Adrenal gland (tissue), 12 donors: ENCODE results near the gene EPSTI1. TPM values are rescaled to one million over a fixed set of nuclear protein-coding genes. Genes with fewer than 3 reads are reported as not detected.

Experiments used
- DNase-seq, 7 donors: peaks; one replicate each; pipeline ENCODE4 v3.0.0-alpha.2; 2019 to 2020
- H3K27ac ChIP-seq, 5 donors: fragments of 200-600 bp; sonication (generic) in 4 of 5; 1 replicate in 3 of 5; 2 replicates in 2 of 5; pipeline versions ENCODE4 v1.5.1 to v1.8.0; 2016 to 2020; ENCODE audit warnings: mild to moderate bottlenecking in 1 of 5
- H3K27me3 ChIP-seq: fragments of 200-600 bp; 2 replicates; pipeline ENCODE4 v1.8.0; 2021
- H3K36me3 ChIP-seq, 2 donors: fragments of 200-600 bp; replicated peaks in 1 of 2; 1 replicate in 1 of 2; 2 replicates in 1 of 2; pipeline versions ENCODE4 v1.5.1 to v1.8.0; 2018 to 2022
- H3K4me1 ChIP-seq, 2 donors: fragments of 200-600 bp; replicated peaks in 1 of 2; 1 replicate in 1 of 2; 2 replicates in 1 of 2; pipeline versions ENCODE4 v1.5.1 to v1.8.0; 2018 to 2021
- H3K4me3 ChIP-seq, 4 donors: fragments of 200-600 bp; sonication (generic) in 3 of 4; one replicate each; pipeline ENCODE4 v1.5.1; 2016 to 2018
- H3K9me3 ChIP-seq, 3 donors: fragments of 200-600 bp; sonication (generic) in 1 of 3; replicated peaks in 1 of 3; 1 replicate in 2 of 3; 2 replicates in 1 of 3; pipeline versions ENCODE4 v1.5.1 to v1.8.0; 2016 to 2021
- POLR2A ChIP-seq, 2 donors: fragments of 450-650 bp; IDR thresholded peaks; one replicate each; pipeline ENCODE4 v1.6.1; 2017; ENCODE audit warnings: antibody characterized with exemption in 2 of 2, mild to moderate bottlenecking in 2 of 2, moderate library complexity in 1 of 2
- WGBS, 4 donors: extraction: QIAGEN DNeasy Blood & Tissue Kit in 2 of 4; methylation state at CpG; one replicate each; pipeline versions ENCODE4 v1.1.5 to v1.1.7; 2013 to 2017; 5-methylcytosine and 5-hydroxymethylcytosine counted together
- intact Hi-C, 2 donors: fragments of 100-400 bp; cut with DNase I; formaldehyde crosslinking; loops; one replicate each; pipeline versions ENCODE4 v1.14.1 to v1.15.0; 2022 to 2023
- polyA plus RNA-seq, 3 donors: library from polyadenylated mRNA; stranded (reverse); fragments of 200-250 nt in 2 of 3; fragments of 350-450 nt in 1 of 3; fragmentation: Illumina TruSeq in 1 of 3; extraction: RNeasy Lipid Tissue Mini Kit (QIAGEN cat#74804) in 1 of 3; gene quantifications; one replicate each; pipeline ENCODE4 v1.2.3, GENCODE V29; 2013 to 2014
- total RNA-seq, 9 donors: library from RNA; depleted of rRNA in 4 of 9; stranded (reverse); fragments of >200 nt in 4 of 9; fragments of 120-200 nt in 1 of 9; fragmentation: NEBNext Ultra II Directional in 1 of 9; extraction: Animal tissue kit (Norgen Biotek cat#: 25700) in 1 of 9; gene quantifications; one replicate each; pipeline versions ENCODE4 v1.1.0 to v1.2.4, GENCODE V29; 2013 to 2023
- TF ChIP-seq, protein P1 (sequence below), 6 experiments: fragments of 450-650 bp in 4 of 6; fragments of 200-600 bp in 2 of 6; sonication (generic) in 1 of 6; IDR thresholded peaks; 1 replicate in 5 of 6; 2 replicates in 1 of 6; pipeline versions ENCODE4 v1.5.1 to v1.8.0; 2016 to 2021; ENCODE audit warnings: antibody characterized with exemption in 6 of 6, mild to moderate bottlenecking in 2 of 6, moderate library complexity in 1 of 6
- donor health status: healthy with polysubstance abuse.
- donor health status: Bipolar disorder and iron deficiency.
- donor health status: DM: yes; HTN: yes; CAD: no.
- donor health status: DM: no; HTN: no; CAD: no.
- donor health status: DM: no; HTN: no; CAD: no.
- donor health status: DM: yes; HTN: yes; CAD: no.

Gene EPSTI1
- total and polyA plus RNA-seq, 12 donors: 6.8 to 36.3 (median 10.2) TPM

DNA sequence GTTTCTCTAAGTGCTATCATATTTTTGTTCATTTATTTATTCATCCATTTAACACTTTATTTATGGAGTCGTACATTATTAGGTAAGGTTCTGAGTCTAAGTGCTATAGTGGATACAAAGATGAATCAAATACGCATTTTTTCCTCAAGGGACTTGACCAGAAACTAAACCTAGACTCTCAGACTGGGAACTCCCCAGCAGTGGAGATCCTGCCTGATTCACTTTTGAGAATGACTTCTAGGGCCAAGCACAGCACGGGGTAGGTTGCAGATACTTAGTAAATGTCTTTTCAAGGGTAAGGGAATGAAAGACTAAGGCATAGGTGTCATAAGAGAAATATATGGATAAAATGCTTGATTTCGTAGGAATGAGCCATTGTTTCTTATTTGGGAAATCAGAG is 38.5 kb upstream of the EPSTI1 start:
- intact Hi-C loops: no loop called here
- TF ChIP-seq, protein P1, sequence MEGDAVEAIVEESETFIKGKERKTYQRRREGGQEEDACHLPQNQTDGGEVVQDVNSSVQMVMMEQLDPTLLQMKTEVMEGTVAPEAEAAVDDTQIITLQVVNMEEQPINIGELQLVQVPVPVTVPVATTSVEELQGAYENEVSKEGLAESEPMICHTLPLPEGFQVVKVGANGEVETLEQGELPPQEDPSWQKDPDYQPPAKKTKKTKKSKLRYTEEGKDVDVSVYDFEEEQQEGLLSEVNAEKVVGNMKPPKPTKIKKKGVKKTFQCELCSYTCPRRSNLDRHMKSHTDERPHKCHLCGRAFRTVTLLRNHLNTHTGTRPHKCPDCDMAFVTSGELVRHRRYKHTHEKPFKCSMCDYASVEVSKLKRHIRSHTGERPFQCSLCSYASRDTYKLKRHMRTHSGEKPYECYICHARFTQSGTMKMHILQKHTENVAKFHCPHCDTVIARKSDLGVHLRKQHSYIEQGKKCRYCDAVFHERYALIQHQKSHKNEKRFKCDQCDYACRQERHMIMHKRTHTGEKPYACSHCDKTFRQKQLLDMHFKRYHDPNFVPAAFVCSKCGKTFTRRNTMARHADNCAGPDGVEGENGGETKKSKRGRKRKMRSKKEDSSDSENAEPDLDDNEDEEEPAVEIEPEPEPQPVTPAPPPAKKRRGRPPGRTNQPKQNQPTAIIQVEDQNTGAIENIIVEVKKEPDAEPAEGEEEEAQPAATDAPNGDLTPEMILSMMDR (IDR thresholded peaks at IDR 0.05): no peak
- no peak for TF ChIP-seq POLR2A (IDR thresholded peaks at IDR 0.05)
- no peak for DNase-seq
- H3K9me3 ChIP-seq: no peaks in the 10 kb centered on the region
- no peaks in the 10 kb centered on the region for H3K27me3 ChIP-seq
- WGBS, 4 donors: 77 to 95% (median 92%) methylated on average over 4 of the region's 4 CpGs
- H3K27ac ChIP-seq: no peak overlapping the region
- peaks cover 13 to 18% of the 10 kb centered on the region in 2 donors for H3K4me1 ChIP-seq
- no peak overlapping the region for H3K4me3 ChIP-seq
- H3K36me3 ChIP-seq: no peaks in the 10 kb centered on the region

GRCh38 chr13:43026262-43026661 is 34.2 kb upstream of the EPSTI1 start:
- no peaks in the 10 kb centered on the region for H3K27me3 ChIP-seq
- TF ChIP-seq POLR2A (IDR thresholded peaks at IDR 0.05): no peak
- TF ChIP-seq, protein P1 (IDR thresholded peaks at IDR 0.05): no peak
- no peaks in the 10 kb centered on the region for H3K9me3 ChIP-seq
- H3K36me3 ChIP-seq: no peaks in the 10 kb centered on the region
- DNase-seq: no peak
- H3K27ac ChIP-seq: no peak overlapping the region
- H3K4me3 ChIP-seq: no peak overlapping the region
- H3K4me1 ChIP-seq: peaks cover 21 to 24% of the 10 kb centered on the region in 2 donors
- intact Hi-C loops: no loop called here
- WGBS, 4 donors: 52 to 59% (median 57%) methylated on average over 2 of the region's 2 CpGs

GRCh38 chr13:43023289-43023963 is 31.4 kb upstream of the EPSTI1 start, which contains the start of gene DNAJC15:
DNAJC15 (plus strand) TSS chr13:43023586; CDS start chr13:43023627, 41 bp downstream.
- Histone ChIP-seq H3K27me3 (no peaks in the 10 kb centered on the region), H3K4me1 (peaks cover 20 to 21% of the 10 kb centered on the region in 2 donors), H3K9me3 (no peaks in the 10 kb centered on the region), H3K36me3 (no peaks in the 10 kb centered on the region), H3K4me3 (peak within 1 kb of the TSS in 3 of 4 donors; percentile 52 to 94 (median 55)), H3K27ac (peak within 1 kb of the TSS; percentile 61 to 86 (median 82))
- 3 to 29% (median 15%) methylated on average over 20 to 48 of the region's 48 CpGs for WGBS, 4 donors
- intact Hi-C loops: no loop called here
- peak in 1 of 2 donors; percentile 65 for TF ChIP-seq POLR2A (IDR thresholded peaks at IDR 0.05)
- TF ChIP-seq, protein P1 (IDR thresholded peaks at IDR 0.05): peak in 2 of 6 experiments; percentile 7 to 9
- peak; percentile 73 to 91 (median 85) for DNase-seq

DNA sequence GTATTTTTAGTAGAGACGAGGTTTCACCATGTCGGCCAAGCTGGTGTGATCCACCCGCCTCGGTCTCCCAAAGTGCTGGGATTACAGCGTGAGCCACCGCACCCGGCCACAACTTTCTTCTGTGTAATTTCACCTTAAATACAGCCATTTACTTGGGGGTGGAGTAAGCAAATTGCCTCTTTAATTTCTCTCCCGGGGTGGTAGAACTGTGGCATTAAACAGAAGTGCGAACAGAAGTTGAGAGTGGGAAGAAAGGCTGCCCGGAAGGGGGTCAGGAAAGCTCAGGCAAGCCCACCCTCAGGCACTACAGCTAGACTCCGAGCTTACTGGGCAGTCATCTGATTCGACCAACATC is 30.9 kb upstream of the EPSTI1 start:
- Histone ChIP-seq H3K27ac (peak overlapping the region; percentile 61 to 86 (median 82)), H3K9me3 (no peaks in the 10 kb centered on the region), H3K27me3 (no peaks in the 10 kb centered on the region), H3K4me1 (peaks cover 18 to 21% of the 10 kb centered on the region in 2 donors), H3K36me3 (no peaks in the 10 kb centered on the region), H3K4me3 (peak overlapping the region in 3 of 4 donors; percentile 52 to 94 (median 55))
- DNase-seq: no peak
- WGBS, 4 donors: 67 to 77% (median 72%) methylated on average over 11 to 12 of the region's 12 CpGs
- no peak for TF ChIP-seq POLR2A (IDR thresholded peaks at IDR 0.05)
- TF ChIP-seq, protein P1 (IDR thresholded peaks at IDR 0.05): no peak
- intact Hi-C loops: no loop called here
